HEK293 (cell line): ENCODE measurements around the gene WNT16.

Source experiments
- CTCF ChIA-PET: fragments of 350-600 bp; formaldehyde crosslinking; extraction: SDS; loops from one replicate; lab custom pipeline; 2021; ENCODE audit warnings: antibody characterized with exemption; lab: Yijun Ruan, JAX
- POLR2A ChIA-PET: fragments of 300-600 bp; formaldehyde crosslinking; extraction: SDS; loops from one replicate; lab custom pipeline; 2020; ENCODE audit warnings: antibody characterized with exemption, inconsistent platforms; lab: Yijun Ruan, JAX
- H3K27ac ChIP-seq: fragments of 200-500 bp; sonication (Bioruptor generic); 2 replicates; pipeline ENCODE4 v1.5.1; 2014; ENCODE audit warnings: low read depth, low read length, control low read depth, inconsistent platforms; ENCODE audit errors: extremely low read depth
- H3K36me3 ChIP-seq, 2 experiments: fragments of 200-500 bp in 1 of 2; sonication (Bioruptor generic) in 1 of 2; 1 replicate in 1 of 2; 2 replicates in 1 of 2; pipeline ENCODE4 v1.5.1; 2014 to 2017; ENCODE audit warnings: inconsistent platforms in 2 of 2, low read length in 2 of 2; ENCODE audit not compliant: control insufficient read depth in 2 of 2, insufficient read depth in 1 of 2
- H3K4me1 ChIP-seq: fragments of 200-500 bp; sonication (Bioruptor generic); 2 replicates; pipeline ENCODE4 v1.5.1; 2014; ENCODE audit warnings: mild to moderate bottlenecking, low read length, inconsistent platforms; ENCODE audit not compliant: control insufficient read depth, insufficient read depth
- H3K4me3 ChIP-seq: 2 replicates; pipeline ENCODE4 v1.5.1; 2011; ENCODE audit warnings: low read depth, mild to moderate bottlenecking, control low read depth, low read length, moderate library complexity
- H3K9me3 ChIP-seq: fragments of 200-500 bp; sonication (Bioruptor generic); 2 replicates; pipeline ENCODE4 v1.5.1; 2014; ENCODE audit warnings: low read depth, low read length, inconsistent platforms; ENCODE audit not compliant: control insufficient read depth, insufficient read depth
- EGR2 ChIP-seq: fragments of 450-650 bp; formaldehyde crosslinking; IDR thresholded peaks from 2 replicates; pipeline ENCODE4 v1.5.1; 2016; ENCODE audit warnings: low read depth, missing biosample characterization, missing genetic modification characterization
- GLI4 ChIP-seq: fragments of 450-650 bp; formaldehyde crosslinking; IDR thresholded peaks from 2 replicates; pipeline ENCODE4 v1.5.1; 2016; ENCODE audit warnings: missing biosample characterization, missing genetic modification characterization
- MYNN ChIP-seq: fragments of 450-650 bp; formaldehyde crosslinking; IDR thresholded peaks from 2 replicates; pipeline ENCODE4 v1.5.1; 2016; ENCODE audit warnings: missing biosample characterization, missing genetic modification characterization, borderline replicate concordance
- PATZ1 ChIP-seq: fragments of 450-650 bp; formaldehyde crosslinking; IDR thresholded peaks from 2 replicates; pipeline ENCODE4 v1.5.1; 2016; ENCODE audit warnings: missing biosample characterization, missing genetic modification characterization
- PRDM1 ChIP-seq: fragments of 450-650 bp; formaldehyde crosslinking; IDR thresholded peaks from 2 replicates; pipeline ENCODE4; 2016; ENCODE audit warnings: missing biosample characterization, missing genetic modification characterization
- ZBTB17 ChIP-seq: fragments of 450-650 bp; formaldehyde crosslinking; IDR thresholded peaks from 2 replicates; pipeline ENCODE4 v1.5.1; 2016; ENCODE audit warnings: missing biosample characterization, missing genetic modification characterization
- ZNF148 ChIP-seq: fragments of 450-650 bp; formaldehyde crosslinking; IDR thresholded peaks from 2 replicates; pipeline ENCODE4 v1.5.0; 2017; ENCODE audit warnings: missing biosample characterization, missing genetic modification characterization, borderline replicate concordance
- ZNF19 ChIP-seq: fragments of 450-650 bp; formaldehyde crosslinking; IDR thresholded peaks from 2 replicates; pipeline ENCODE4; 2016; ENCODE audit warnings: missing biosample characterization, missing genetic modification characterization, low read depth
- ZNF239 ChIP-seq: fragments of 450-650 bp; formaldehyde crosslinking; IDR thresholded peaks from 2 replicates; pipeline ENCODE4 v1.5.1; 2016; ENCODE audit warnings: missing biosample characterization, missing genetic modification characterization
- ZNF311 ChIP-seq: fragments of 450-650 bp; formaldehyde crosslinking; IDR thresholded peaks from 2 replicates; pipeline ENCODE4 v1.5.1; 2017; ENCODE audit warnings: missing biosample characterization, missing genetic modification characterization, borderline replicate concordance
- ZNF335 ChIP-seq: fragments of 450-650 bp; formaldehyde crosslinking; conservative IDR thresholded peaks from 2 replicates; pipeline ENCODE4 v1.5.1; 2016; ENCODE audit warnings: missing biosample characterization, missing genetic modification characterization
- ZNF341 ChIP-seq: fragments of 450-650 bp; formaldehyde crosslinking; IDR thresholded peaks from 2 replicates; pipeline ENCODE4; 2016; ENCODE audit warnings: low read depth, missing biosample characterization, missing genetic modification characterization
- ZNF366 ChIP-seq: fragments of 450-650 bp; formaldehyde crosslinking; conservative IDR thresholded peaks from 2 replicates; pipeline ENCODE4 v1.5.1; 2016; ENCODE audit warnings: missing biosample characterization, missing genetic modification characterization
- ZNF426 ChIP-seq: fragments of 450-650 bp; formaldehyde crosslinking; IDR thresholded peaks from 2 replicates; pipeline ENCODE4 v1.5.1; 2017; ENCODE audit warnings: missing biosample characterization, missing genetic modification characterization, mild to moderate bottlenecking, inconsistent platforms, moderate library complexity
- ZNF449 ChIP-seq: fragments of 450-650 bp; formaldehyde crosslinking; IDR thresholded peaks from 2 replicates; pipeline ENCODE4 v1.5.1; 2017; ENCODE audit warnings: missing biosample characterization, mild to moderate bottlenecking, missing genetic modification characterization, moderate library complexity
- ZNF529 ChIP-seq: fragments of 450-650 bp; formaldehyde crosslinking; IDR thresholded peaks from 2 replicates; pipeline ENCODE4 v1.5.1; 2017; ENCODE audit warnings: missing genetic modification characterization, missing biosample characterization; ENCODE audit not compliant: insufficient replicate concordance
- ZNF530 ChIP-seq: fragments of 450-650 bp; formaldehyde crosslinking; IDR thresholded peaks from 2 replicates; pipeline ENCODE4 v1.5.1; 2016; ENCODE audit warnings: low read depth, missing biosample characterization, missing genetic modification characterization
- ZNF560 ChIP-seq: fragments of 450-650 bp; formaldehyde crosslinking; IDR thresholded peaks from 2 replicates; pipeline ENCODE4 v1.5.1; 2017; ENCODE audit warnings: missing biosample characterization, missing genetic modification characterization, borderline replicate concordance
- ZNF596 ChIP-seq: fragments of 450-650 bp; IDR thresholded peaks from 2 replicates; pipeline ENCODE4 v1.5.0; 2018; ENCODE audit warnings: missing biosample characterization, mild to moderate bottlenecking, missing genetic modification characterization, moderate library complexity
- ZSCAN16 ChIP-seq: fragments of 450-650 bp; formaldehyde crosslinking; IDR thresholded peaks from 2 replicates; pipeline ENCODE4 v1.5.1; 2016; ENCODE audit warnings: missing biosample characterization, missing genetic modification characterization
- TF ChIP-seq, protein P1 (sequence below): fragments of 450-650 bp; formaldehyde crosslinking; IDR thresholded peaks from 2 replicates; pipeline ENCODE4 v1.5.1; 2016; ENCODE audit warnings: missing biosample characterization, missing genetic modification characterization
- TF ChIP-seq, protein P2 (sequence below): fragments of 450-650 bp; formaldehyde crosslinking; IDR thresholded peaks from 2 replicates; pipeline ENCODE4 v1.5.1; 2016; ENCODE audit warnings: missing biosample characterization, missing genetic modification characterization, borderline replicate concordance
- TF ChIP-seq, protein P3 (sequence below): fragments of 450-650 bp; formaldehyde crosslinking; IDR thresholded peaks from 2 replicates; pipeline ENCODE4 v1.5.1; 2016; ENCODE audit warnings: missing biosample characterization, missing genetic modification characterization

The WNT16 gene

DNA sequence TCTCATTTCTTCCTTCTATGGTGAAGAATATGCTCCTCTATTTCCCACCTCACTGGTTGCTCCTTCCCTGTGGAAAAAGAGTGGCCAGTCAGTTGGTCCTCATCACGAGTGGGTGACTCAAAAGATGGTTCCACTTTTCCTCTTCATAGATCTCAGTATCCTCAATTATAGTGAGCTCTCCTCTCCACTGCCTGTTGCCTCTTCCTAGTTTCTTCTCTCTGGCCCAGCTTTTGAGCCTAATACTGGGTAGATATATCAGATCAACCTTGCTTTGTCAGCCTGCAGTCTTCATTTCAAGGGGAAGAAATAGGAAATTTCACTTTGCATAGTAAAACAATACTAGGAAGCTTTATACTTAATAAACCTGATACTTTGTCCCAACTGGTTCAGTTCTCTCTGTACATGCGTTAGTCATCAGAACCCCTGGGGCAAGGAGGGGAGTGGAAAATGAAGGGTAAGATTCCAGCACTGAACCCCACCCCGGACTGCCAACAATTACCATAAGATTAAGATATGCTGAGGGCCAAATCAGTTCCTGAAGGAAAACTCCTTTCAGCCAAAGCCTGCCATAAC is 15.5 kb upstream of the WNT16 start (continued):
- TF ChIP-seq ZNF311: no peak

GRCh38 chr7:121313793-121314676 is 14.8 kb upstream of the WNT16 start:
- no peaks in the 10 kb centered on the region for H3K36me3 ChIP-seq
- H3K9me3 ChIP-seq: no peaks in the 10 kb centered on the region; the same call in 1 of the 2 replicates
- H3K27ac ChIP-seq: peak overlapping the region; percentile 90
- H3K4me1 ChIP-seq: peaks cover 9% of the 10 kb centered on the region
- ChIA-PET POLR2A (no interaction called here), CTCF (interaction anchor here (0.6 kb wide), 1 partner anchor 244 kb away, joined by 3 read pairs; no protein-coding TSS in a partner anchor)
- peak overlapping the region; percentile 11 for H3K4me3 ChIP-seq
- TF ChIP-seq, protein P1, sequence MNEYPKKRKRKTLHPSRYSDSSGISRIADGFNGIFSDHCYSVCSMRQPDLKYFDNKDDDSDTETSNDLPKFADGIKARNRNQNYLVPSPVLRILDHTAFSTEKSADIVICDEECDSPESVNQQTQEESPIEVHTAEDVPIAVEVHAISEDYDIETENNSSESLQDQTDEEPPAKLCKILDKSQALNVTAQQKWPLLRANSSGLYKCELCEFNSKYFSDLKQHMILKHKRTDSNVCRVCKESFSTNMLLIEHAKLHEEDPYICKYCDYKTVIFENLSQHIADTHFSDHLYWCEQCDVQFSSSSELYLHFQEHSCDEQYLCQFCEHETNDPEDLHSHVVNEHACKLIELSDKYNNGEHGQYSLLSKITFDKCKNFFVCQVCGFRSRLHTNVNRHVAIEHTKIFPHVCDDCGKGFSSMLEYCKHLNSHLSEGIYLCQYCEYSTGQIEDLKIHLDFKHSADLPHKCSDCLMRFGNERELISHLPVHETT: 0 out of 2 replicates have a peak, but pooled peaks have one; percentile 29
- TF ChIP-seq ZNF19 (tag by site-specific recombination) (no peak), ZNF560 (tag by site-specific recombination) (no peak), PRDM1 (tag by site-specific recombination) (no peak), MYNN (tag by site-specific recombination) (0 out of 2 replicates have a peak, but pooled peaks have one; percentile 50), ZNF341 (no peak; the same call in 1 of the 2 replicates), GLI4 (no peak), ZNF335 (tag by site-specific recombination) (0 out of 2 replicates have a peak, but pooled peaks have one; percentile 30), ZNF596 (tag by site-specific recombination) (no peak), ZNF239 (tag by site-specific recombination) (0 out of 2 replicates have a peak, but pooled peaks have one; percentile 13), ZNF426 (tag by site-specific recombination) (no peak), PATZ1 (tag by site-specific recombination) (no peak; the same call in 1 of the 2 replicates), ZBTB17 (tag by site-specific recombination) (peak; percentile 82), ZSCAN16 (tag by site-specific recombination) (peak; percentile 91), ZNF148 (no peak), ZNF449 (peak; percentile 51; the same call in 1 of the 2 replicates), EGR2 (no peak), ZNF529 (no peak), ZNF530 (tag by site-specific recombination) (no peak), ZNF366 (peak; percentile 95)
- TF ChIP-seq, protein P2, sequence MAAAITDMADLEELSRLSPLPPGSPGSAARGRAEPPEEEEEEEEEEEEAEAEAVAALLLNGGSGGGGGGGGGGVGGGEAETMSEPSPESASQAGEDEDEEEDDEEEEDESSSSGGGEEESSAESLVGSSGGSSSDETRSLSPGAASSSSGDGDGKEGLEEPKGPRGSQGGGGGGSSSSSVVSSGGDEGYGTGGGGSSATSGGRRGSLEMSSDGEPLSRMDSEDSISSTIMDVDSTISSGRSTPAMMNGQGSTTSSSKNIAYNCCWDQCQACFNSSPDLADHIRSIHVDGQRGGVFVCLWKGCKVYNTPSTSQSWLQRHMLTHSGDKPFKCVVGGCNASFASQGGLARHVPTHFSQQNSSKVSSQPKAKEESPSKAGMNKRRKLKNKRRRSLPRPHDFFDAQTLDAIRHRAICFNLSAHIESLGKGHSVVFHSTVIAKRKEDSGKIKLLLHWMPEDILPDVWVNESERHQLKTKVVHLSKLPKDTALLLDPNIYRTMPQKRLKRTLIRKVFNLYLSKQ: no peak
- TF ChIP-seq, protein P3, sequence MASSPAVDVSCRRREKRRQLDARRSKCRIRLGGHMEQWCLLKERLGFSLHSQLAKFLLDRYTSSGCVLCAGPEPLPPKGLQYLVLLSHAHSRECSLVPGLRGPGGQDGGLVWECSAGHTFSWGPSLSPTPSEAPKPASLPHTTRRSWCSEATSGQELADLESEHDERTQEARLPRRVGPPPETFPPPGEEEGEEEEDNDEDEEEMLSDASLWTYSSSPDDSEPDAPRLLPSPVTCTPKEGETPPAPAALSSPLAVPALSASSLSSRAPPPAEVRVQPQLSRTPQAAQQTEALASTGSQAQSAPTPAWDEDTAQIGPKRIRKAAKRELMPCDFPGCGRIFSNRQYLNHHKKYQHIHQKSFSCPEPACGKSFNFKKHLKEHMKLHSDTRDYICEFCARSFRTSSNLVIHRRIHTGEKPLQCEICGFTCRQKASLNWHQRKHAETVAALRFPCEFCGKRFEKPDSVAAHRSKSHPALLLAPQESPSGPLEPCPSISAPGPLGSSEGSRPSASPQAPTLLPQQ (tag by site-specific recombination): no peak
